Measurements from ENCODE around the gene SOX13. TPM values are rescaled to one million over a fixed set of nuclear protein-coding genes. Genes with fewer than 3 reads are reported as not detected.

The SOX13 gene
- total and polyA plus RNA-seq, 9 of the 15 experiments (the other 6 are each of a cell fraction or from before 2014, with no cell fraction given), result 0.03 to 0.35 (median 0.06) TPM; not detected in 5

- H4K20me1 ChIP-seq (replicated peaks; ENCODE audit: control insufficient read depth, insufficient read depth, low read length), result no peaks in the 10 kb centered on the region
- H3K79me2 ChIP-seq (ENCODE audit: control insufficient read depth, insufficient read depth, low read length), result no peaks in the 10 kb centered on the region
- in situ Hi-C loops (cut with MboI), result no loop called here
- H3K36me3 ChIP-seq (ENCODE audit: control insufficient read depth, insufficient read depth, low read length), result no peaks in the 10 kb centered on the region
- FAIRE-seq (no peak), ATAC-seq (no peak), DNase-seq (ENCODE audit: extremely low read depth in 1 of 4, low spot score in 3 of 4) (no peak)
- no peak overlapping the region for H3K4me2 ChIP-seq (ENCODE audit: insufficient read depth, low read length)
- CTCF ChIA-PET (ENCODE audit: low intra/inter-chr PET ratio), result interaction anchor here (0.7 kb wide), 1 partner anchor 31 kb away, joined by 3 read pairs; no protein-coding TSS in a partner anchor
- WGBS (ENCODE audit: insufficient coverage, low coverage, missing lambda C conversion rate), result 3% methylated on average over 3 of the region's 3 CpGs
- no TSS peak for BruUV-seq (replicated peaks)
- H3K27me3 ChIP-seq (ENCODE audit: control insufficient read depth in 2 of 2, insufficient read depth in 2 of 2, low read length in 2 of 2), result peaks cover 26 to 53% of the 10 kb centered on the region in 2 experiments; a peak in 4 of 5 replicates
- H3K9me3 ChIP-seq (replicated peaks; ENCODE audit: control insufficient read depth, insufficient read depth, low read depth, low read length), result no peaks in the 10 kb centered on the region
- intact Hi-C loops (cut with micrococcal nuclease), result no loop called here
- H3K27ac ChIP-seq (ENCODE audit: extremely low read depth, low read depth, low read length), result no peak overlapping the region
- no peaks in the 10 kb centered on the region for H3K4me1 ChIP-seq (replicated peaks in 1 of 2; ENCODE audit: control insufficient read depth in 2 of 2, insufficient read depth in 2 of 2, low read length in 2 of 2)
- no peak overlapping the region for H3K9ac ChIP-seq (ENCODE audit: insufficient read depth in 1 of 2, low read depth in 2 of 2, low read length in 2 of 2)
- POLR2A ChIA-PET, result no interaction called here
- H3K4me3 ChIP-seq, result no peak overlapping the region
- no peak overlapping the region for H2AFZ ChIP-seq (ENCODE audit: low read depth, low read length)
- no peaks in the 10 kb centered on the region for H3K9me1 ChIP-seq (ENCODE audit: control insufficient read depth, insufficient read depth, low read length)
- no peak for TF ChIP-seq BDP1 (IDR thresholded peaks at IDR 0.05; ENCODE audit: insufficient read depth, insufficient read length)
- TF ChIP-seq ZNF217 (CRISPR knock-in tag; IDR thresholded peaks at IDR 0.05), result no peak
- no peak for TF ChIP-seq CREB1 (IDR thresholded peaks at IDR 0.05)
- TF ChIP-seq CREB1 (CRISPR knock-in tag; IDR thresholded peaks at IDR 0.05), result no peak
- TF ChIP-seq, protein P1, sequence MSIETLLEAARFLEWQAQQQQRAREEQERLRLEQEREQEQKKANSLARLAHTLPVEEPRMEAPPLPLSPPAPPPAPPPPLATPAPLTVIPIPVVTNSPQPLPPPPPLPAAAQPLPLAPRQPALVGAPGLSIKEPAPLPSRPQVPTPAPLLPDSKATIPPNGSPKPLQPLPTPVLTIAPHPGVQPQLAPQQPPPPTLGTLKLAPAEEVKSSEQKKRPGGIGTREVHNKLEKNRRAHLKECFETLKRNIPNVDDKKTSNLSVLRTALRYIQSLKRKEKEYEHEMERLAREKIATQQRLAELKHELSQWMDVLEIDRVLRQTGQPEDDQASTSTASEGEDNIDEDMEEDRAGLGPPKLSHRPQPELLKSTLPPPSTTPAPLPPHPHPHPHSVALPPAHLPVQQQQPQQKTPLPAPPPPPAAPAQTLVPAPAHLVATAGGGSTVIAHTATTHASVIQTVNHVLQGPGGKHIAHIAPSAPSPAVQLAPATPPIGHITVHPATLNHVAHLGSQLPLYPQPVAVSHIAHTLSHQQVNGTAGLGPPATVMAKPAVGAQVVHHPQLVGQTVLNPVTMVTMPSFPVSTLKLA (conservative IDR thresholded peaks at IDR 0.05), result no peak
- no peak for TF ChIP-seq SMARCE1 (IDR thresholded peaks at IDR 0.05)
- TF ChIP-seq CREBBP (IDR thresholded peaks at IDR 0.05; ENCODE audit: low read depth, low read length), result no peak
- no peak for TF ChIP-seq MTF1 (CRISPR knock-in tag; IDR thresholded peaks at IDR 0.05; ENCODE audit: borderline replicate concordance)
- TF ChIP-seq NUFIP1 (IDR thresholded peaks at IDR 0.05; ENCODE audit: partially characterized antibody), result no peak
- TF ChIP-seq DEAF1 (CRISPR knock-in tag; IDR thresholded peaks at IDR 0.05), result no peak
- TF ChIP-seq MCM2 (IDR thresholded peaks at IDR 0.05; ENCODE audit: low read depth), result no peak
- TF ChIP-seq ZNF174 (CRISPR knock-in tag; IDR thresholded peaks at IDR 0.05), result no peak
- TF ChIP-seq CTCFL (IDR thresholded peaks at IDR 0.05; ENCODE audit: borderline replicate concordance, insufficient read depth, low read depth, low read length, poor library complexity, severe bottlenecking), result no peak
- TF ChIP-seq ZKSCAN8 (CRISPR knock-in tag; IDR thresholded peaks at IDR 0.05), result no peak
- no peak for TF ChIP-seq POLR2H (tag; IDR thresholded peaks at IDR 0.05; ENCODE audit: low read depth)
- no peak for TF ChIP-seq POLR2AphosphoS2 (IDR thresholded peaks at IDR 0.05; ENCODE audit: low read length)
- no peak for TF ChIP-seq PCBP2 (IDR thresholded peaks at IDR 0.05; ENCODE audit: low read depth, low read length, poor library complexity, severe bottlenecking)
- no peak for TF ChIP-seq RUNX1 (IDR thresholded peaks at IDR 0.05; ENCODE audit: low read depth)
Observed at GRCh38 chr1:204096931-204097330, 24.0 kb downstream of the SOX13 start.
